ENCODE measurements around the gene SUSD4.

DNA sequence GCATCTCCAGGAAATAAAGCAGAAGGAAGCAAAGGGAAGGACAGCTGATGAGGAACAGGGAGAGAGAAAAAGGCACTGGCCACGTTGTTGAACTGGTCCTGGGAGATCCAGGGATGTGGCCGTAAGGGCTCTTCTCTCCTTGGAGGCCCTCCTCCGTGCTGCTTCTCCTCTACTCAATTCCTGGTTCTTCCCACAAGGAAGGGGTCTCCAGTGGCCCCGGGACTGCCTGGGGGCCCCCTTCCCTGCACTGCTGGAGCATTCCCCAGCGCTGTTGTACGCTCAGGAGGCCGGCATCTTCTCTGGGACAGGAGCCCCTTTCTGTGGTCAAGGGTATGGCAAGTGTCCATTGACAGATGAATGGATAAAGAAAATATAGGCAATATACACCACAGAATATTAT, 132.4 kb downstream of the SUSD4 start:
- no peak for TF ChIP-seq JUN (IDR thresholded peaks at IDR 0.05; ENCODE audit: borderline replicate concordance, insufficient read depth, insufficient read length, low read depth)
- TF ChIP-seq POLR2A (IDR thresholded peaks at IDR 0.05; ENCODE audit: low read depth, low read length): no peak
- TF ChIP-seq, protein P1, sequence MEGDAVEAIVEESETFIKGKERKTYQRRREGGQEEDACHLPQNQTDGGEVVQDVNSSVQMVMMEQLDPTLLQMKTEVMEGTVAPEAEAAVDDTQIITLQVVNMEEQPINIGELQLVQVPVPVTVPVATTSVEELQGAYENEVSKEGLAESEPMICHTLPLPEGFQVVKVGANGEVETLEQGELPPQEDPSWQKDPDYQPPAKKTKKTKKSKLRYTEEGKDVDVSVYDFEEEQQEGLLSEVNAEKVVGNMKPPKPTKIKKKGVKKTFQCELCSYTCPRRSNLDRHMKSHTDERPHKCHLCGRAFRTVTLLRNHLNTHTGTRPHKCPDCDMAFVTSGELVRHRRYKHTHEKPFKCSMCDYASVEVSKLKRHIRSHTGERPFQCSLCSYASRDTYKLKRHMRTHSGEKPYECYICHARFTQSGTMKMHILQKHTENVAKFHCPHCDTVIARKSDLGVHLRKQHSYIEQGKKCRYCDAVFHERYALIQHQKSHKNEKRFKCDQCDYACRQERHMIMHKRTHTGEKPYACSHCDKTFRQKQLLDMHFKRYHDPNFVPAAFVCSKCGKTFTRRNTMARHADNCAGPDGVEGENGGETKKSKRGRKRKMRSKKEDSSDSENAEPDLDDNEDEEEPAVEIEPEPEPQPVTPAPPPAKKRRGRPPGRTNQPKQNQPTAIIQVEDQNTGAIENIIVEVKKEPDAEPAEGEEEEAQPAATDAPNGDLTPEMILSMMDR (IDR thresholded peaks at IDR 0.05; ENCODE audit: extremely low read depth in 1 of 2, insufficient read depth in 1 of 2, low read depth in 1 of 2, low read length in 2 of 2): no peak
- no peak for TF ChIP-seq EZH2 (IDR thresholded peaks at IDR 0.05; ENCODE audit: borderline replicate concordance, low read depth, low read length, severe bottlenecking)
- no peak for TF ChIP-seq POLR2AphosphoS5 (IDR thresholded peaks at IDR 0.05; ENCODE audit: insufficient read depth, low read depth, low read length)
- TF ChIP-seq, protein P2, sequence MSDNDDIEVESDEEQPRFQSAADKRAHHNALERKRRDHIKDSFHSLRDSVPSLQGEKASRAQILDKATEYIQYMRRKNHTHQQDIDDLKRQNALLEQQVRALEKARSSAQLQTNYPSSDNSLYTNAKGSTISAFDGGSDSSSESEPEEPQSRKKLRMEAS (IDR thresholded peaks at IDR 0.05; ENCODE audit: insufficient read depth, insufficient read length): no peak
- TF ChIP-seq GATA2 (IDR thresholded peaks at IDR 0.05; ENCODE audit: insufficient read depth, insufficient read length, low read depth, low read length): no peak
